WTC11 (cell line): Measurements from ENCODE around the gene RAD17. TPM values are rescaled to one million over a fixed set of nuclear protein-coding genes. Genes with fewer than 3 reads are reported as not detected.
"Not testable (repeated sequence)": the region's sequence is repeated elsewhere in the genome, so short reads cannot be mapped to it uniquely, and the experiment has no call there.

Experiments used
- ATAC-seq: fragments of 200-7000 bp; cut with Tn5 transposase; 2 replicates; pipeline ENCODE4 v1.10.0; 2021; ENCODE audit warnings: mild to moderate bottlenecking, moderate library complexity
- CTCF ChIA-PET: fragments of 300-600 bp; sonication (Branson Sonifier 250); formaldehyde crosslinking; loops from one replicate; lab custom pipeline; 2021; ENCODE audit warnings: antibody characterized with exemption; lab: Charles Lee
- POLR2A ChIA-PET: fragments of 350-600 bp; sonication (Branson Sonifier 250); formaldehyde crosslinking; loops from one replicate; lab custom pipeline; 2021; ENCODE audit warnings: antibody characterized with exemption; lab: Charles Lee
- DNase-seq: peaks from one replicate; pipeline ENCODE4 v3.0.0; 2021; ENCODE audit warnings: low spot score
- H3K27ac Mint-ChIP-seq: 2 replicates; pipeline ENCODE4 v1.8.0; 2021; ENCODE audit warnings: mixed read lengths
- H3K27me3 Mint-ChIP-seq: 2 replicates; pipeline ENCODE4 v1.8.0; 2021; ENCODE audit warnings: low read depth, mild to moderate bottlenecking, moderate library complexity, mixed read lengths
- H3K36me3 Mint-ChIP-seq: 2 replicates; pipeline ENCODE4 v1.8.0; 2021; ENCODE audit warnings: mixed read lengths
- H3K4me1 Mint-ChIP-seq: 2 replicates; pipeline ENCODE4 v1.8.0; 2022; ENCODE audit warnings: mixed read lengths
- H3K4me3 Mint-ChIP-seq: 2 replicates; pipeline ENCODE4 v1.8.0; 2021; ENCODE audit warnings: mild to moderate bottlenecking, moderate library complexity, mixed read lengths
- H3K9me3 Mint-ChIP-seq: 2 replicates; pipeline ENCODE4 v1.8.0; 2021; ENCODE audit warnings: mixed read lengths
- ATF1 ChIP-seq: sonication (generic); formaldehyde crosslinking; IDR thresholded peaks from 2 replicates; pipeline ENCODE4 v1.8.1; 2023; ENCODE audit warnings: mild to moderate bottlenecking, moderate library complexity, missing genetic modification reagents
- EMX1 ChIP-seq: fragments of 250-450 bp; sonication (Bioruptor Pico); IDR thresholded peaks from 2 replicates; pipeline ENCODE4 v1.8.0; 2021; ENCODE audit warnings: mild to moderate bottlenecking
- ESRRA ChIP-seq: sonication (generic); formaldehyde crosslinking; IDR thresholded peaks from 2 replicates; pipeline ENCODE4 v1.8.1; 2022; ENCODE audit warnings: mild to moderate bottlenecking, missing genetic modification reagents, borderline replicate concordance
- FOXK1 ChIP-seq: sonication (generic); formaldehyde crosslinking; IDR thresholded peaks from 2 replicates; pipeline ENCODE4 v1.8.0; 2022; ENCODE audit warnings: mild to moderate bottlenecking, moderate library complexity, missing genetic modification reagents
- NFYB ChIP-seq: sonication (generic); formaldehyde crosslinking; conservative IDR thresholded peaks from 2 replicates; pipeline ENCODE4 v1.8.0; 2022; ENCODE audit warnings: low read depth, missing genetic modification reagents
- NR2C2 ChIP-seq: sonication (generic); formaldehyde crosslinking; IDR thresholded peaks from 2 replicates; pipeline ENCODE4 v1.8.0; 2022; ENCODE audit warnings: mild to moderate bottlenecking, missing genetic modification reagents
- NR3C1 ChIP-seq: sonication (generic); formaldehyde crosslinking; conservative IDR thresholded peaks from 2 replicates; pipeline ENCODE4 v1.8.1; 2023; ENCODE audit warnings: low read depth, mild to moderate bottlenecking, missing genetic modification reagents
- SMAD3 ChIP-seq: sonication (generic); formaldehyde crosslinking; IDR thresholded peaks from 2 replicates; pipeline ENCODE4 v1.8.0; 2022; ENCODE audit warnings: missing genetic modification reagents, mild to moderate bottlenecking, borderline replicate concordance
- TEAD4 ChIP-seq: sonication (generic); formaldehyde crosslinking; IDR thresholded peaks from 2 replicates; pipeline ENCODE4 v1.8.0; 2022; ENCODE audit warnings: mild to moderate bottlenecking, missing genetic modification reagents
- ZBTB21 ChIP-seq: sonication (generic); formaldehyde crosslinking; IDR thresholded peaks from 2 replicates; pipeline ENCODE4 v1.8.1; 2023; ENCODE audit warnings: mild to moderate bottlenecking, missing genetic modification reagents, borderline replicate concordance
- ZNF219 ChIP-seq: sonication (generic); formaldehyde crosslinking; IDR thresholded peaks from 2 replicates; pipeline ENCODE4 v1.8.0; 2023; ENCODE audit warnings: missing genetic modification reagents, mild to moderate bottlenecking, borderline replicate concordance
- ZNF317 ChIP-seq: sonication (generic); formaldehyde crosslinking; IDR thresholded peaks from 2 replicates; pipeline ENCODE4 v1.8.1; 2023; ENCODE audit warnings: low read depth, mild to moderate bottlenecking, moderate library complexity, missing genetic modification reagents, borderline replicate concordance
- ZNF671 ChIP-seq: fragments of 250-450 bp; sonication (Bioruptor Pico); IDR thresholded peaks from 2 replicates; pipeline ENCODE4 v1.8.0; 2021; ENCODE audit warnings: mild to moderate bottlenecking
- total RNA-seq: library from RNA; stranded (reverse); gene quantifications from 3 replicates; pipeline ENCODE4 v1.2.3, GENCODE V29; 2021
- TF ChIP-seq, protein P1 (sequence below): fragments of 250-450 bp; sonication (Bioruptor Pico); IDR thresholded peaks from 2 replicates; pipeline ENCODE4 v1.9.0; 2021; ENCODE audit warnings: mild to moderate bottlenecking
- TF ChIP-seq, protein P2 (sequence below): sonication (generic); formaldehyde crosslinking; IDR thresholded peaks from 2 replicates; pipeline ENCODE4 v1.8.1; 2023; ENCODE audit warnings: mild to moderate bottlenecking, missing genetic modification reagents
- TF ChIP-seq, protein P3 (sequence below): fragments of 250-450 bp; sonication (Bioruptor Pico); conservative IDR thresholded peaks from 2 replicates; pipeline ENCODE4 v1.9.0; 2021; ENCODE audit warnings: mild to moderate bottlenecking
- TF ChIP-seq, protein P4 (sequence below): sonication (generic); formaldehyde crosslinking; IDR thresholded peaks from 2 replicates; pipeline ENCODE4 v1.8.0; 2022; ENCODE audit warnings: missing genetic modification reagents
- TF ChIP-seq, protein P5 (sequence below): fragments of 250-450 bp; sonication (Bioruptor Pico); IDR thresholded peaks from 2 replicates; pipeline ENCODE4 v1.8.0; 2021; ENCODE audit warnings: mild to moderate bottlenecking

RAD17 gene
- total RNA-seq, 1 experiment from 2014 or later = 32.6 TPM

DNA sequence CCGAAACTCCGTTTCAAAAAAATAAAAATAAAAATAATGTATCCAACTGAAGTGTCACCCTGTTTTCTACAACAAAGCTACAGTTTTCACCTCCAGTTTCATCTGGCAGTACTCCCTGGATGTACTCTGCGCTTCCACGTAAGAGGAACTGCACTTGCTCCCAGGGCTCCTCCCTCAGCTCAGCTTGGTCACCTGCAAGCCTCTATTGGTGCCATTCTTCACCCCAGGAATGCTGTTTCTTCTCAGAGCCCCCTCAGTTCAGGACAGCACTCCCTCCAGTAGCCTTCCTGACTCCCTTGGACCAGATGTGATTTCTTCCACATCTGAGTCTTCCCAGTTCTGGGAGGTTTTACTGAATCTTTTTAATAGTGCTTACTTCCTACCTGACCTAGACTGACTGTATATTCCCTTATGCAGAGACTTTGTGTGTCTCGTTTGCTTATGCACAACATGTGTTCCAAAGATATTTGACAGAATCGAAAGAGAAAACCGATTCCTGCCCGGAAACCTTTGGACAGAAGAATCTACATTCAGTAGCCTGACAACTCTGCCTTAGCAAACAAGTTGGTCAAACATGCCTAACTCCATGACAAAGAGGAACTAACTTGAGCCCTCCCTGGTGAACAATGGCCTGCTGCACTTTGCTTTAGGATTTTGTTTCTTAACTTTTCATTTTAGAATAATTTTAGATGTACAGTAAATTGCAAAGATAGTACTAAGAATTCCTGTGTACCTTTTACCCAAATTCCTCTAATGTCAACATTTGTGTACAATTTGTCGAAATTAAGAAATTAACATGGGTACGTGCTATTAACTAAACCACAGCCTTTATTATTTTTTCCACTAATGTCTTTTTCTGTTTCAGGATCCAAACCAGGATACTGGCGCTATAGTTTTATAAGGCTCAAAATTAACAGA, 37.8 kb upstream of the RAD17 start:
- Mint-ChIP-seq H3K27me3 (peaks cover 14% of the 10 kb centered on the region), H3K4me1 (peaks cover 13% of the 10 kb centered on the region), H3K9me3 (no peaks in the 10 kb centered on the region), H3K4me3 (peak overlapping the region; percentile 74), H3K27ac (peak overlapping the region; percentile 30), H3K36me3 (no peaks in the 10 kb centered on the region)
- CTCF ChIA-PET = interaction anchor here (0.9 to 1.2 kb wide), 3 partner anchors 29 to 66 kb away, joined by 3 to 7 read pairs (median 3); no protein-coding TSS in a partner anchor
- POLR2A ChIA-PET = no interaction called here
- ATAC-seq (peak; percentile 25), DNase-seq (no peak)
- TF ChIP-seq FOXK1 (CRISPR knock-in tag) = no peak
- TF ChIP-seq, protein P1, sequence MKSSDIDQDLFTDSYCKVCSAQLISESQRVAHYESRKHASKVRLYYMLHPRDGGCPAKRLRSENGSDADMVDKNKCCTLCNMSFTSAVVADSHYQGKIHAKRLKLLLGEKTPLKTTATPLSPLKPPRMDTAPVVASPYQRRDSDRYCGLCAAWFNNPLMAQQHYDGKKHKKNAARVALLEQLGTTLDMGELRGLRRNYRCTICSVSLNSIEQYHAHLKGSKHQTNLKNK (CRISPR knock-in tag) = no peak
- TF ChIP-seq NR2C2 (CRISPR knock-in tag) = no peak
- no peak for TF ChIP-seq NR3C1 (CRISPR knock-in tag)
- TF ChIP-seq, protein P2, sequence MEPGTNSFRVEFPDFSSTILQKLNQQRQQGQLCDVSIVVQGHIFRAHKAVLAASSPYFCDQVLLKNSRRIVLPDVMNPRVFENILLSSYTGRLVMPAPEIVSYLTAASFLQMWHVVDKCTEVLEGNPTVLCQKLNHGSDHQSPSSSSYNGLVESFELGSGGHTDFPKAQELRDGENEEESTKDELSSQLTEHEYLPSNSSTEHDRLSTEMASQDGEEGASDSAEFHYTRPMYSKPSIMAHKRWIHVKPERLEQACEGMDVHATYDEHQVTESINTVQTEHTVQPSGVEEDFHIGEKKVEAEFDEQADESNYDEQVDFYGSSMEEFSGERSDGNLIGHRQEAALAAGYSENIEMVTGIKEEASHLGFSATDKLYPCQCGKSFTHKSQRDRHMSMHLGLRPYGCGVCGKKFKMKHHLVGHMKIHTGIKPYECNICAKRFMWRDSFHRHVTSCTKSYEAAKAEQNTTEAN (CRISPR knock-in tag) = no peak
- TF ChIP-seq NFYB = no peak
- no peak for TF ChIP-seq SMAD3 (CRISPR knock-in tag)
- no peak for TF ChIP-seq ZNF317 (CRISPR knock-in tag)
- TF ChIP-seq ZNF219 (CRISPR knock-in tag) = no peak
- no peak for TF ChIP-seq EMX1 (CRISPR knock-in tag)
- TF ChIP-seq, protein P3, sequence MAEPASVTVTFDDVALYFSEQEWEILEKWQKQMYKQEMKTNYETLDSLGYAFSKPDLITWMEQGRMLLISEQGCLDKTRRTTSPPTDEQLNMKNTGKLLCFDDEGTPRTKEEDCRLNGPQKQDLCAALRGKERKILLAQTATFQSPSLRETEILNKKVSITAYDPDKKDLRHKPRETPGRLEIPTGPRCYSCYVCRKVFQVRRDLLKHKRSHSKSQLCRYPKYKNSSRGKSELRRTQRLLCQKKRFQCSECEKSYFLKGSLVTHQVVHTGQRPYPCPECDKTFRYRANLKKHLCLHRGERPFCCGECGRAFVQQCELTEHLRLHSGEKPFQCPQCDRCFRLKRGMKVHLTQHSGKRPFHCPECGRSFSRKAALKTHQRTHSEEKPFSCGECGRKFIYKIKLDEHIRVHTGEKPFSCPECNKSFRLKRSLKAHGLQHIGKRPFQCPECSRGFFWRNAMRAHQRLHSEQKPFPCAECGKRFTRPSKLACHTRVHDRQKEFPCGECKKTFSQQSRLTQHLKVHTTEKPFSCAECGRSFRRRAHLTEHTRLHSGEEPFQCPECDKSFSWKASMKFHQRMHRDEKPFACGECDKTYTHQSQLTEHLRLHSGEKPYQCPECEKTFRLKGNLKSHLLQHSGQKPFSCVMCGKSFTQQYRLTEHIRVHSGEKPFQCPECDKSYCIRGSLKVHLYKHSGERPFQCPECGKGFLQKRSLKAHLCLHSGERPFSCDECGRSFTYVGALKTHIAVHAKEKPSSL (CRISPR knock-in tag) = no peak
- TF ChIP-seq, protein P4, sequence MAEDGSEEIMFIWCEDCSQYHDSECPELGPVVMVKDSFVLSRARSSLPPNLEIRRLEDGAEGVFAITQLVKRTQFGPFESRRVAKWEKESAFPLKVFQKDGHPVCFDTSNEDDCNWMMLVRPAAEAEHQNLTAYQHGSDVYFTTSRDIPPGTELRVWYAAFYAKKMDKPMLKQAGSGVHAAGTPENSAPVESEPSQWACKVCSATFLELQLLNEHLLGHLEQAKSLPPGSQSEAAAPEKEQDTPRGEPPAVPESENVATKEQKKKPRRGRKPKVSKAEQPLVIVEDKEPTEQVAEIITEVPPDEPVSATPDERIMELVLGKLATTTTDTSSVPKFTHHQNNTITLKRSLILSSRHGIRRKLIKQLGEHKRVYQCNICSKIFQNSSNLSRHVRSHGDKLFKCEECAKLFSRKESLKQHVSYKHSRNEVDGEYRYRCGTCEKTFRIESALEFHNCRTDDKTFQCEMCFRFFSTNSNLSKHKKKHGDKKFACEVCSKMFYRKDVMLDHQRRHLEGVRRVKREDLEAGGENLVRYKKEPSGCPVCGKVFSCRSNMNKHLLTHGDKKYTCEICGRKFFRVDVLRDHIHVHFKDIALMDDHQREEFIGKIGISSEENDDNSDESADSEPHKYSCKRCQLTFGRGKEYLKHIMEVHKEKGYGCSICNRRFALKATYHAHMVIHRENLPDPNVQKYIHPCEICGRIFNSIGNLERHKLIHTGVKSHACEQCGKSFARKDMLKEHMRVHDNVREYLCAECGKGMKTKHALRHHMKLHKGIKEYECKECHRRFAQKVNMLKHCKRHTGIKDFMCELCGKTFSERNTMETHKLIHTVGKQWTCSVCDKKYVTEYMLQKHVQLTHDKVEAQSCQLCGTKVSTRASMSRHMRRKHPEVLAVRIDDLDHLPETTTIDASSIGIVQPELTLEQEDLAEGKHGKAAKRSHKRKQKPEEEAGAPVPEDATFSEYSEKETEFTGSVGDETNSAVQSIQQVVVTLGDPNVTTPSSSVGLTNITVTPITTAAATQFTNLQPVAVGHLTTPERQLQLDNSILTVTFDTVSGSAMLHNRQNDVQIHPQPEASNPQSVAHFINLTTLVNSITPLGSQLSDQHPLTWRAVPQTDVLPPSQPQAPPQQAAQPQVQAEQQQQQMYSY (CRISPR knock-in tag) = no peak
- TF ChIP-seq ATF1 = no peak
- TF ChIP-seq TEAD4 = no peak
- TF ChIP-seq ESRRA (CRISPR knock-in tag) = no peak
- TF ChIP-seq, protein P5, sequence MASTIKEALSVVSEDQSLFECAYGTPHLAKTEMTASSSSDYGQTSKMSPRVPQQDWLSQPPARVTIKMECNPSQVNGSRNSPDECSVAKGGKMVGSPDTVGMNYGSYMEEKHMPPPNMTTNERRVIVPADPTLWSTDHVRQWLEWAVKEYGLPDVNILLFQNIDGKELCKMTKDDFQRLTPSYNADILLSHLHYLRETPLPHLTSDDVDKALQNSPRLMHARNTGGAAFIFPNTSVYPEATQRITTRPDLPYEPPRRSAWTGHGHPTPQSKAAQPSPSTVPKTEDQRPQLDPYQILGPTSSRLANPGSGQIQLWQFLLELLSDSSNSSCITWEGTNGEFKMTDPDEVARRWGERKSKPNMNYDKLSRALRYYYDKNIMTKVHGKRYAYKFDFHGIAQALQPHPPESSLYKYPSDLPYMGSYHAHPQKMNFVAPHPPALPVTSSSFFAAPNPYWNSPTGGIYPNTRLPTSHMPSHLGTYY (CRISPR knock-in tag) = no peak
- no peak for TF ChIP-seq ZNF671 (CRISPR knock-in tag)
- TF ChIP-seq ZBTB21 (CRISPR knock-in tag) = no peak

DNA sequence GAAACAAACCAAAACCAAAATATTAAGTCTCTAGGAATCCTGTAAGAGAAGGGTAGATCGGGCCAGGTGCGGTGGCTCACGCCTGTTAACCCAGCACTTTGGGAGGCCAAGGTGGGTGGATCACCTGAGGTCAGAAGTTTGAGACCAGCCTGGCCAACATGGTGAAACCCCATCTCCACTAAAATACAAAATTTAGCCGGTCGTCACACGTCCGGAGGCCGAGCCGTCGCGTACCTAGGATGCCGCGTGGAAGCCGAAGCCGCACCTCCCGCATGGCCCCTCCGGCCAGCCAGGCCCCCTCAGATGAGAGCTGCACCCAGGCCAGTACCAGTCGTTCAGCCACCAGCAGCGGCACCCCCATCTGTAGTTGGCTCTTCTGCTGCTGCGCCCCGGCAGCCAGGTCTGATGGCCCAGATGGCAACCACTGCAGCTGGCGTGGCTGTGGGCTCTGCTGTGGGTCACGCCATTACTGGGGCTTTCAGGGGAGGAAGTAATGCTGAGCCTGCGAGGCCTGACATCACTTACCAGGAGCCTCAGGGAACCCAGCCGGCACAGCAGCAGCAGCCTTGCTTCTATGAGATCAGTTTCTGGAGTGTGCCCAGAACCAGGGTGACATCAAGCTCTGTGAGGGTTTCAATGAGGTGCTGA, 35.8 kb upstream of the RAD17 start:
- POLR2A ChIA-PET = interaction anchor here (0.6 to 1.0 kb wide), 2 partner anchors 34 to 71 kb away, joined by 3 to 5 read pairs; no protein-coding TSS in a partner anchor
- H3K9me3 Mint-ChIP-seq, H3K27ac Mint-ChIP-seq, H3K4me3 Mint-ChIP-seq, ATAC-seq, H3K36me3 Mint-ChIP-seq, DNase-seq: not testable (repeated sequence)
- Mint-ChIP-seq H3K27me3 (peaks cover 14% of the 10 kb centered on the region), H3K4me1 (peaks cover 13% of the 10 kb centered on the region)
- CTCF ChIA-PET = interaction anchor here (0.5 to 3.0 kb wide), 23 partner anchors 8 to 311 kb away, joined by 3 to 31 read pairs (median 5); partner anchors contain the start of genes CCNB1, CENPH, RAD17 and SLC30A5
